Tibial nerve (tissue), 4 donors: Measurements from ENCODE around the gene ARMC9. TPM values are rescaled to one million over a fixed set of nuclear protein-coding genes. Genes with fewer than 3 reads are reported as not detected.
A peak's percentile ranks its signal among the peaks of the same experiment; 100 is the strongest.

Experiments used
- DNase-seq, 2 donors: peaks; one replicate each; pipeline ENCODE4 v3.0.0-alpha.2; 2019; ENCODE audit warnings: low spot score in 2 of 2
- H3K27ac ChIP-seq, 4 donors: fragments of 200-600 bp; sonication (generic) in 3 of 4; one replicate each; pipeline ENCODE4 v1.5.1; 2017 to 2019; ENCODE audit warnings: mild to moderate bottlenecking in 1 of 4
- H3K27me3 ChIP-seq, 2 donors: fragments of 200-600 bp; sonication (generic) in 1 of 2; one replicate each; pipeline versions ENCODE4 v1.5.1 to v1.6.0; 2017 to 2019
- H3K36me3 ChIP-seq, 3 donors: fragments of 200-600 bp; sonication (generic); one replicate each; pipeline ENCODE4 v1.5.1; 2018 to 2019
- H3K4me1 ChIP-seq, 4 donors: fragments of 200-600 bp; sonication (generic) in 3 of 4; one replicate each; pipeline ENCODE4 v1.5.1; 2017 to 2019
- H3K4me3 ChIP-seq, 4 donors: fragments of 200-600 bp; sonication (generic) in 3 of 4; one replicate each; pipeline ENCODE4 v1.5.1; 2017 to 2019; ENCODE audit warnings: mild to moderate bottlenecking in 1 of 4, moderate library complexity in 1 of 4
- H3K9me3 ChIP-seq, 4 donors: fragments of 200-600 bp; sonication (generic) in 3 of 4; one replicate each; pipeline ENCODE4 v1.5.1; 2017 to 2019
- EP300 ChIP-seq, 2 donors: sonication (generic); formaldehyde crosslinking; IDR thresholded peaks; one replicate each; pipeline ENCODE4 v1.6.1; 2017; ENCODE audit warnings: antibody characterized with exemption in 2 of 2, mild to moderate bottlenecking in 1 of 2
- POLR2A ChIP-seq, 2 donors: fragments of 450-650 bp; IDR thresholded peaks; one replicate each; pipeline ENCODE4 v1.6.1; 2017; ENCODE audit warnings: antibody characterized with exemption in 2 of 2, mild to moderate bottlenecking in 2 of 2, moderate library complexity in 2 of 2
- WGBS, 2 donors: methylation state at CpG; one replicate each; pipeline ENCODE4 v1.1.5; 2018; 5-methylcytosine and 5-hydroxymethylcytosine counted together
- total RNA-seq, 4 donors: library from RNA; depleted of rRNA; stranded (reverse); fragments of >200 nt; gene quantifications; one replicate each; pipeline ENCODE4 v1.1.0, GENCODE V29; 2016
- TF ChIP-seq, protein P1 (sequence below), 5 experiments: fragments of 200-600 bp in 3 of 5; fragments of 450-650 bp in 2 of 5; sonication (generic) in 3 of 5; IDR thresholded peaks; one replicate each; pipeline ENCODE4 v1.5.1; 2016 to 2019; ENCODE audit warnings: antibody characterized with exemption in 5 of 5, mild to moderate bottlenecking in 3 of 5, moderate library complexity in 2 of 5

The ARMC9 gene, protein sequence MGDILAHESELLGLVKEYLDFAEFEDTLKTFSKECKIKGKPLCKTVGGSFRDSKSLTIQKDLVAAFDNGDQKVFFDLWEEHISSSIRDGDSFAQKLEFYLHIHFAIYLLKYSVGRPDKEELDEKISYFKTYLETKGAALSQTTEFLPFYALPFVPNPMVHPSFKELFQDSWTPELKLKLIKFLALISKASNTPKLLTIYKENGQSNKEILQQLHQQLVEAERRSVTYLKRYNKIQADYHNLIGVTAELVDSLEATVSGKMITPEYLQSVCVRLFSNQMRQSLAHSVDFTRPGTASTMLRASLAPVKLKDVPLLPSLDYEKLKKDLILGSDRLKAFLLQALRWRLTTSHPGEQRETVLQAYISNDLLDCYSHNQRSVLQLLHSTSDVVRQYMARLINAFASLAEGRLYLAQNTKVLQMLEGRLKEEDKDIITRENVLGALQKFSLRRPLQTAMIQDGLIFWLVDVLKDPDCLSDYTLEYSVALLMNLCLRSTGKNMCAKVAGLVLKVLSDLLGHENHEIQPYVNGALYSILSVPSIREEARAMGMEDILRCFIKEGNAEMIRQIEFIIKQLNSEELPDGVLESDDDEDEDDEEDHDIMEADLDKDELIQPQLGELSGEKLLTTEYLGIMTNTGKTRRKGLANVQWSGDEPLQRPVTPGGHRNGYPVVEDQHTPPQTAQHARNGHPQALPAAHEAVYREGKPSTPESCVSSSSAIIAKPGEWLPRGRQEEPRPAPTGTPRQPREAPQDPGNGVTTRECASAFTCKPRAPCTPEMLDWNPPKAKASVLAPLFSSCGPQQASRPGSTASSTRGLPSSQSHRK
- 10 to 100 TPM in 3 of 4 donors, 1 to 10 TPM in 1; 8.7 to 30.0 (median 18.6) TPM for total RNA-seq

DNA sequence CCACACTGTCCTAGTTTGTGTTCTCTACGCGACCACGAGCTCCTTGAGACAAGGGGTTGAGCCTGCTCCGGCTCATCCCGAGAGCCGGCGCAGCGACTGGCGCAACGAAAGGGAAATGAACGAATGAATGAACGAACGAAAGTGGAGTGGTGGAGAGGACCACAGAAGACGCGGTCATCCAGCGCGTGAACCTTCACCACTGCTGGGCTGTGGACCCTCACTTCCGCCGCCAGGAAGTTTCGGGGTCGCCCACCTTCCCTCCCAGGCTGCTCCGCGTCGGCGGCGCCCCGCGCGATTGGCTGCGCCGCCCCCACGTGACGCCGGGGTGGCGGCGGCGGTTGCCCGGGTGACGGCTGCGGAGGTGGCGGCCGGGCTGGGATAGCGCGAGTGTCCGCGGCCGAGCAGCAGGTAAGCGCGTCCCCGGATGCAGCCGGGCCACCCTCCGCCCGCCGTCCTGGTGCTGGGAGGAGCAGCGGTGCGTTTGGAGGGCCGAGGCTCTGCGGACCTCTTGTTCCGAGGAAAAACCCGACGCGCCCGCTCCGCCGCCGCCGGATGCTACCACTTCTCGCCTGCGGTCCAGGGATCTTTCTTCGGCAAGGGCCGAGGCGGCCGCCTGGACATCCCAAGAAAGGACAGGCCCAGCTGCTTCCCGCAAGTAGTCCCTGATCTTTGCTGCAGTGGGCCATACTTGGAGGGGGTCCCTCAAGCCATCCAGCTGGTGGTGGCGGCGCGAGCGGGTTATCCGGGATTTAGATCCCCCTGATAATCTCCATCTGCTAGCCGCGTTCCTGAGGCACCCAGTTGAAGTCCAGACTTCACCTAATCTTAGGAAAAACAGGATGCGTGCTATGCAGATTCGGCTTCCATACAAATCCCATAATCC lies at the start of gene ARMC9:
Gene ARMC9 (plus strand): TSS at position 341 of the 883 bp plus-strand sequence. CDS start 7,608 bp downstream, outside the sequence.
- no peaks in the 10 kb centered on the region for H3K9me3 ChIP-seq
- no peaks in the 10 kb centered on the region for H3K36me3 ChIP-seq
- H3K4me1 ChIP-seq = peaks cover 0 to 15% (median 2%) of the 10 kb centered on the region in 4 donors
- WGBS, 2 donors = 0 to 1% methylated on average over 60 to 79 of the region's 83 CpGs
- peak within 1 kb of the TSS in 2 of 4 donors; percentile 29 to 67 for H3K27ac ChIP-seq
- peak in 1 of 2 donors; percentile 9 for TF ChIP-seq EP300 (IDR thresholded peaks at IDR 0.05)
- TF ChIP-seq POLR2A (IDR thresholded peaks at IDR 0.05) = peak in 1 of 2 donors; percentile 27
- TF ChIP-seq, protein P1, sequence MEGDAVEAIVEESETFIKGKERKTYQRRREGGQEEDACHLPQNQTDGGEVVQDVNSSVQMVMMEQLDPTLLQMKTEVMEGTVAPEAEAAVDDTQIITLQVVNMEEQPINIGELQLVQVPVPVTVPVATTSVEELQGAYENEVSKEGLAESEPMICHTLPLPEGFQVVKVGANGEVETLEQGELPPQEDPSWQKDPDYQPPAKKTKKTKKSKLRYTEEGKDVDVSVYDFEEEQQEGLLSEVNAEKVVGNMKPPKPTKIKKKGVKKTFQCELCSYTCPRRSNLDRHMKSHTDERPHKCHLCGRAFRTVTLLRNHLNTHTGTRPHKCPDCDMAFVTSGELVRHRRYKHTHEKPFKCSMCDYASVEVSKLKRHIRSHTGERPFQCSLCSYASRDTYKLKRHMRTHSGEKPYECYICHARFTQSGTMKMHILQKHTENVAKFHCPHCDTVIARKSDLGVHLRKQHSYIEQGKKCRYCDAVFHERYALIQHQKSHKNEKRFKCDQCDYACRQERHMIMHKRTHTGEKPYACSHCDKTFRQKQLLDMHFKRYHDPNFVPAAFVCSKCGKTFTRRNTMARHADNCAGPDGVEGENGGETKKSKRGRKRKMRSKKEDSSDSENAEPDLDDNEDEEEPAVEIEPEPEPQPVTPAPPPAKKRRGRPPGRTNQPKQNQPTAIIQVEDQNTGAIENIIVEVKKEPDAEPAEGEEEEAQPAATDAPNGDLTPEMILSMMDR (IDR thresholded peaks at IDR 0.05) = peak in 1 of 5 experiments; percentile 33
- DNase-seq = peak; percentile 47 to 48
- H3K27me3 ChIP-seq = no peaks in the 10 kb centered on the region
- H3K4me3 ChIP-seq = peak within 1 kb of the TSS; percentile 56 to 77 (median 71)

DNA sequence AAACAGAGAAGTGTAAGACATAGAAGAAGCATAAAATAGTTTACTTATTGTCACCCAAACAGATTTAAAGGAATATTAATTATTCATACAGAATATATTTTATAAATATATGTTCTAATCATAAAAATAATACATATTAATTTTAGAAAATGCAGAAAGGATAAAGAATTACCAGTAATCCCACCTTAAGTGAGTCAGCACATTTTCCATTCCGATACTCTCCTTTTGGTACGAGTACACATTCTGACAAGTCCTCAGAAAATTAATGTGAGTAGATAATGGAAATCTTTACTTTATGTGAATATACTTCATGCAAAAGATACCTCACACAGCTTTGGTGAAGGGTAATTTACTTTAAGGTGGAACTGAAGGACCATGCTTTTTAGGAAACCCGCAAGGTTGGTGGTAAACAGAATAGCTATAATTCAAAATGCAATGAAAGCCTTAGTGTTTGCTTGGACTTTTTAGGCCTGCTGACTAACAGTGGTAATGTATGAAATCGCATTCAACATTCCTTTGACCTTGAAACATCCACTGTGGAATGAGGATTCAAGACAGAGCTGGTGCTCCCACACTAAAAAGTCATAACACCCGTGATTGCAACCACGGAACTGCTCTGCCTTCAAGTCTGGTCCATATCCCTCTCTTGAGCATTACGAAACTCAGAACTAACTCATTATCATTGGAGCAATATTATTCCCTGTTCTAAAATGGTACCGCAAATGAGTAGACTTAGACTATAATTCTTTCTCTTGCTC lies 45.5 kb upstream of the ARMC9 start:
- Histone ChIP-seq H3K36me3 (peaks cover 0 to 53% (median 2%) of the 10 kb centered on the region in 3 donors), H3K4me3 (no peak overlapping the region), H3K27me3 (no peaks in the 10 kb centered on the region), H3K27ac (no peak overlapping the region), H3K9me3 (no peaks in the 10 kb centered on the region), H3K4me1 (no peaks in the 10 kb centered on the region)
- no peak for DNase-seq
- WGBS, 2 donors = 81% methylated on average over 8 of the region's 8 CpGs
- TF ChIP-seq POLR2A (IDR thresholded peaks at IDR 0.05) = no peak
- TF ChIP-seq, protein P1 (IDR thresholded peaks at IDR 0.05) = no peak
- TF ChIP-seq EP300 (IDR thresholded peaks at IDR 0.05) = no peak

DNA sequence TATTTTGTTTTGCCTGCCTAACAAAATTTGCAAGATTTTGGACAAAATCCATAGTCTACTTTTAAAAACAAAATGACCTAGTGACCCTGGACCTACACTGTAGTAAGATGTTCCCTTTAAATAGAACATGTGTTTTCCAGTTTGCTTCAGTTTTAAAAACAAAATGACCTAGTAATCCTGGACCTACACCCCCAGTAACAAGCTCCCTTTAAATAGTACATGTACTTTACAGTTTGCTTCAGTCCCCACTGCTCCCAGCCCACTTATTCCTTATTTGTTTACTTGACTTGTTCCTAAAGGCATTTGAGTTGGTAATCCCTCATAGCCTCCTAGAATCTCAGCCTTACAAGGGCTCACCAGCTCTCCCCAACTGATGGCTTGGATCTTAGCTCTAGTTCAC lies 39.1 kb upstream of the ARMC9 start:
- DNase-seq = no peak
- no peaks in the 10 kb centered on the region for H3K27me3 ChIP-seq
- H3K27ac ChIP-seq = peak overlapping the region in 1 of 4 donors; percentile 16

DNA sequence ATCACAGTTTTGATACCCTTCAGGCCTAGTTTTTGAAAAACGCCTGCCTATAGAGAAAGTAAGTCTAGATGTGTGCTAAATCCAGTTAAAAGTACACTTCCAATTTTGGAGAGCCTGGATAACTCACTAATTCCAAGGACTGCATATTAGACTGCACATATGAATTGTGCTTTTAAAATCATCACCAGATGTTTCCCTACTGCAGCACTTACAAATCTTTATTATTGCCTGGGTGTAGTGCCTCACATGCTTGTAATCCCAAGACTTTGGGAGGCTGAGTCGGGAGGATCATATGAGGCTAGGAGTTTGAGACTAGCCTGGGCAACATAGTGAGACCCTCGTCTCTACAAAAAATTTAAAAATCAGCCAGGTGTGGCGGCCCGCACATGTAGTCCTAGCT lies 37.7 kb upstream of the ARMC9 start:
- Histone ChIP-seq H3K4me3 (no peak overlapping the region), H3K27me3 (no peaks in the 10 kb centered on the region), H3K9me3 (no peaks in the 10 kb centered on the region), H3K27ac (peak overlapping the region in 2 of 4 donors; percentile 78 to 82), H3K4me1 (peaks cover 0 to 28% (median 9%) of the 10 kb centered on the region in 4 donors), H3K36me3 (peaks cover 0 to 14% (median 0%) of the 10 kb centered on the region in 3 donors)
- 91 to 92% methylated on average over 5 of the region's 5 CpGs for WGBS, 2 donors
- TF ChIP-seq EP300 (IDR thresholded peaks at IDR 0.05) (no peak), POLR2A (IDR thresholded peaks at IDR 0.05) (no peak)
- TF ChIP-seq, protein P1 (IDR thresholded peaks at IDR 0.05) = no peak
- DNase-seq = no peak

More for the DNA sequence above, 39.1 kb upstream of the ARMC9 start:
- no peaks in the 10 kb centered on the region for H3K9me3 ChIP-seq
- H3K4me1 ChIP-seq = peaks cover 0 to 28% (median 9%) of the 10 kb centered on the region in 4 donors
- H3K4me3 ChIP-seq = no peak overlapping the region
- peaks cover 0 to 10% (median 0%) of the 10 kb centered on the region in 3 donors for H3K36me3 ChIP-seq
- TF ChIP-seq POLR2A (IDR thresholded peaks at IDR 0.05) = no peak
- TF ChIP-seq, protein P1 (IDR thresholded peaks at IDR 0.05) = no peak
- no peak for TF ChIP-seq EP300 (IDR thresholded peaks at IDR 0.05)
